Right lobe of liver (tissue), 4 donors: Measurements from ENCODE around the gene PHYHIPL.

Source experiments
- CTCF ChIP-seq, 4 donors: fragments of 200-600 bp in 3 of 4; fragments of 450-650 bp in 1 of 4; IDR thresholded peaks; one replicate each; pipeline versions ENCODE4 v1.5.1 to v1.8.0; 2016 to 2022; ENCODE audit warnings: antibody characterized with exemption in 4 of 4, mild to moderate bottlenecking in 2 of 4
- POLR2A ChIP-seq: fragments of 450-650 bp; IDR thresholded peaks from one replicate; pipeline ENCODE4 v1.6.1; 2017; ENCODE audit warnings: antibody characterized with exemption, mild to moderate bottlenecking
- donor health status: DM: no; HTN: no; CAD: no.
- donor health status: DM: no; HTN: no; CAD: no.
- donor health status: DM: no; HTN: yes; CAD: no.

GRCh38 chr10:59129867-59130266 is 46.6 kb upstream of the PHYHIPL start:
- no peak for TF ChIP-seq CTCF (IDR thresholded peaks at IDR 0.05)
- TF ChIP-seq POLR2A = no peak
